NCI-H1048 (cell line): Measurements from ENCODE around the gene CTR9.

ENCODE experiments used
- DNase-seq: peaks from one replicate; lab custom pipeline; 2025; lab: John Stamatoyannopoulos, UW

CTR9 gene

DNA sequence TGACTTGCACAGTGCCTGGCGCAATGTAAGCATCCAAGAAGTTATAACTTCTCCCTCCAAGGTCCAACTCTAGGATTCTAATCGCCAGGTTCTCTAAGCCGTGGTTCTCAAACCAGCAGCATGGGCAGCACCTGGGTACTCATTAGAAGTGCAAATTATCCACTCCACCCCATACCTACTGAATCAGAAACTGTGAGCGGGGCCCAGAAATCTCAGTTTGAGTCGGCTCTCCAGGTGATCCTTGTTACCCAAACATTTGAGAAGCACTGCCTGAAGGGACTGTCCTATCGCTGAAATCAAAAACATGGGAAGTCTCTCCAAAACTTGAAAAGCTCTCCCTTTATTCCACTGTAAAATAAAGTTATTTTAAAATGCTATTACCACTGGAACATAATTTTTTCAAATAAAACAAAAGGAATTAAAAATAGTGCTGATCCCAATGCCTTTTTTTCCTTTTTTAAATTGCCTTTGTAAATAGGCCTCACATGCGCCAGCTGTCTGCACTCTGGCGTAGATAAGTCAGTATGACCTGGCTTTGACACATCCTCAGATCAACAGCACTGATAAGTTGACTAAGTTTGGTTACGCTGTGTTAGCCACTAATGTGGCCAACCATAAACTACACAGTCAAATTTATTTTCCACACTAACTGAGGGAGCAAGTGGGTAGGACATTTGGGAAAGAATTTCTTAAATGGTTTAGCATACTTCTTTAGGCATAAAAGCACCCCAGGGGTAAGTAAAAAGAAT is 8.4 kb upstream of the CTR9 start:
- DNase-seq = no peak

- no peak for DNase-seq
These were observed 7.6 kb upstream of the CTR9 start for GRCh38 chr11:10743354-10744000.

- DNase-seq = no peak
These were observed 6.8 kb upstream of the CTR9 start for GRCh38 chr11:10744206-10744605.

GRCh38 chr11:10746871-10747270 is 4.2 kb upstream of the CTR9 start:
- no peak for DNase-seq

- no peak for DNase-seq
These were observed 3.3 kb upstream of the CTR9 start for GRCh38 chr11:10747733-10748132.

GRCh38 chr11:10749476-10749875 is 1.6 kb upstream of the CTR9 start:
- no peak for DNase-seq

DNA sequence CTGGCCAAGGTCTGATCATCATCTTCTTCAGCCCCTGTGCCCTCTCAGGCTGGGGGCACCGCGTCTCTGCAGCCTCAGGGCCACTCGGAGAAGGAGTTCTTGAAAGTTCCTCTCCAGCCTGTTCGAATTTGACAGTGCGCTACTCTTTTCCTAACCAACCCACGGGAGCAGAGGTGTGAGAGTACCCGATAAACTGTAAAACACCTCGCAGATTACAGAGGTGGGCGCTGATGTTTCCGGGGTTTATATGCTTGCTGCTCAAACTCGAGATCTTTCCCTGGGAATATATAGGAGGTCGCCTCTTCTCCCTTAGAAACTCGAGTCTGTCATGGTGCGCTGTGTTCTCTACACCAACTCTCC is 515 bp downstream of the CTR9 start:
- no peak for DNase-seq

DNA sequence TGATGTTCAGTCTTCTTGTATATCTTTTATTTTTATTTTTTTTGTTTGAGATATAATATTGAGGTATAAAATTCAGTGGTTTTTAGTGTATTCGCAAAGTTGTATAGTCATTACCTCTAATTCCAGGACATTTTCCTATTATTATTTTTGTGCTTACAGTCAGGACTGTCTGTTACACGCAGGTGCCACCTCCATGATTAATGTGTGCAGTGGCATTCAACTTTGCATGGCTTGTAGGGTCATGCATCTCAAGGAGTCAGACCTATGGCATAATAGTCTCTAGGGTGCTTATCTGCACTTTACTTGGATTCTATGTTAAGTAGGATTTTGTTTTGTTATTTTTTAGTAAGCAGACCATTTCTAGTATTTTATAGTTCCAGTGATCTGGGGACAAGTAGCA is 1.0 kb downstream of the CTR9 start:
- DNase-seq = no peak

DNA sequence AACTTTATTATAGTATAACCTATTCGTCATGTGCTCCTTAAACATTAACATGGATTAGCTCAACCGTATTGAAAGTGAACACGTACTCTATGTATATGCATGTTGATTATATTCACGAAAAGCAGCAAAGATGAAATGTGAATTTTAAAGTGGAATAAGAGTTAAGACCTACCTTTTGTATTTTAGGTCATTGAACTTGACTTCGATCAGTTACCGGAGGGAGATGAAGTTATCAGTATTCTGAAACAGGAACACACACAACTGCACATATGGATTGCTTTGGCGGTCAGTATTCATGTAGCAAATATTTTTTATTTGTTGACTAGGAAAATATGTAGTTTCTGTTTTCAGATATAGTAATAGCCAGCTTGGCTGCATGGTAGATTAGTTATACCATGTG is 1.4 kb downstream of the CTR9 start:
- DNase-seq = no peak

- DNase-seq = no peak
These were observed 7.9 kb downstream of the CTR9 start for GRCh38 chr11:10758957-10759356.

GRCh38 chr11:10761085-10761698 is 10.1 kb downstream of the CTR9 start:
- no peak for DNase-seq

GRCh38 chr11:10762185-10762584 is 11.1 kb downstream of the CTR9 start:
- no peak for DNase-seq

- DNase-seq = no peak
These were observed 11.9 kb downstream of the CTR9 start for GRCh38 chr11:10762913-10763421.

GRCh38 chr11:10763766-10764165 is 12.7 kb downstream of the CTR9 start:
- DNase-seq = no peak

DNA sequence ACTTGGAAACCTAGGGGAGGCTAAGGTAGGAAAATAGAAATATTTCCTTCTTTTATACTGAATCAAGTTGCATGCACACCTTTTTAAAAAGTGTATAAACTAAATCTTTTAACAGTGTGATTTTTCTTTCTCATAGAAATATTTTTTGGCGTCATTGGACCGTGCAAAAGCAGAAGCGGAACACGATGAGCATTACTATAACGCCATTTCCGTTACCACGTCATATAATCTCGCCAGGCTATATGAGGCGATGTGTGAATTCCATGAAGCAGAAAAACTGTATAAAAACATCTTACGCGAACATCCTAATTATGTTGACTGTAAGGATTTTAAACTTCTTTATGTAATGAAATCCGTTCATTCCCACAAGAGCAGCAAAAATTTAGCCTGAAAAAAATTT is 13.4 kb downstream of the CTR9 start:
- DNase-seq = no peak

DNA sequence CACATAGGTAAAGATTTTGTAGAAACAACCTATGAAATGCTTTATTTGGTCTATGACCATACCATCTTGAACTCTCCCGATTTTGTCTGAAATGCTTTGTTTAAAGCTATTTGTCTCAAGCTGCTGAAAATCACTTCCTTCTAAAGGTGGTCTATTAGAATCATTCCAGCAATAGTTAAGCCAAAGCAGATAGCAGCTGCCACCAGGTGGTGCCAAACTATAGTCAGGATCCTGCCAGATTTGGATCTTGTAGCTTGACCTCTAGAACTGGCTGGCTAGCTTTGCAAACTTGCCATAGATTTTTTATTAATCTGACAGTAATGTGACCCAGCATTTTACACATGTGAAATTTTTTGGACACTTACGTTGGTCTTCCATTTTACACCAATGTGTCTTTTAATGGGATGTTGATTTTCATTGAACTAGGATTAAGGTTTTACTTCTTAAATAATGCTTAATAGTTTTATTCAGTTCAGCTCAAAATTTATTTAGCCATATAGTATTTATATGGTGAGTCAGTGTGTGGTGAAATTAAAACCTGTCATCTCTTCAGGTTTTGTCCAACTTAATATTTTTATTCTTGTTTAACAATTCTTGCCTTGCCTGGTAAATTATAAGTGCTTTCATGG is 19.7 kb downstream of the CTR9 start:
- DNase-seq = no peak

GRCh38 chr11:10771457-10771856 is 20.4 kb downstream of the CTR9 start:
- DNase-seq = no peak

DNA sequence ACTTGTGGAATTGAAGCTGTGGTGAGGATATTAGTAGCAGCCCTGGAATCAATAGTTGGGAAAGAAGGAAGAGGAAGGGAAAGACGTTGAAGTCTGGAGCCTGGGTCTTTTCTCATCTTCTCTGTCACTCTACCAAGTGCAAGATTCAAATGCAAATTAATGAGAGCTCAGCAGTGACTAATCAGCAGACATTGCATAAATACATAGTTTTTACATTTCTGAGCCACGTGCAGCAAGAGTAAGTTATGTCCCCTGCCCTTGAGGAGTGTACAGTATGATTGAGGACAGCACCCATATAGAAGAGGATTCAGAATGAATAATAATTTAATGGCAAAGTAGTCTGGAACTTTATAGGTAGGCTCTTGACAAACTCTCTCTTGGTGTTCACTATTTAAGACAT is 23.8 kb downstream of the CTR9 start:
- DNase-seq = no peak

DNA sequence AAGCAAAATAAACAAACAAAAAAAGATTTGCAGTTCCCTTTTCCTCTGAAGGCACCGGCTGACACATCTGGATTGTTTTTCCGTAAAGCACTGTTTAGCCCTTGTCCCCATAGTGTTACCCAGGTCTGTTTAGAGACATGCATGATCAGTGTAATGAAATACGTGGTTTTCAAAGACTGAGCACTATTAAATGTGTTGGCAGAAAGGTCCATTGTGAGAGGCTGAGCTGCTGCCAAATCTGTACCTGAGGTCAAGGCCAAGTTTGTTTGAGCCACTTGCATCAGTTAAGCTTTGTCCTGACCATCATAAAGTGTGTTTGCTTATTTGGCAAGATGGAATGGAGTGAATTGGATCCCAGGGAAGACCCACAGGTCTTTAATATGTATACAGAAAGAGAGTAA is 26.3 kb downstream of the CTR9 start:
- no peak for DNase-seq

GRCh38 chr11:10777806-10778205 is 26.8 kb downstream of the CTR9 start:
- DNase-seq = no peak

- DNase-seq = no peak
These were observed 27.3 kb downstream of the CTR9 start for GRCh38 chr11:10778217-10778970.

DNA sequence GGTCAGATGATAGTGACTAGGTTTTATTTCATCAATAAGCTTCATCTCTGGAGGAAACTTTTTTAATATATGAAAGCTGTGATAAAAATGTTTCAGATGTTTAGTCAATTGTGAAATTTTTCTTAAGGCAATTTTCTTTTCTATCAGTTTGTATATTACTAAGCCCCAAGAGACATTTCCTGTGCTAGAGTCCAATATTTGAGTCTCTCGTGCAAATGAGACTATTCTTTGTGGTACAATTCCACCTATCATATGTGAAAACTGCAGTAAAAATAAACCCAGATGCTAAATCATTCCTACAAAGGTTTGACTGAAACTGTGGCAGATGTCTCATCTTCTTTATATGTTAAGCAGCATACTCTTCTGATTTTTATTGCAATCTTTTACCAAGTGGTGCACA is 28.0 kb downstream of the CTR9 start:
- DNase-seq = no peak
